Measurements from ENCODE around the gene CECR2. TPM values are rescaled to one million over a fixed set of nuclear protein-coding genes. Genes with fewer than 3 reads are reported as not detected.
A peak's percentile ranks its signal among the peaks of the same experiment; 100 is the strongest.

Gene CECR2
- total RNA-seq, 1 donor from 2014 or later = not detected

GRCh38 chr22:17434856-17435255 lies 65.6 kb downstream of the CECR2 start:
- Histone ChIP-seq H3K36me3 (ENCODE audit: control insufficient read depth, insufficient read depth, low read length) (no peaks in the 10 kb centered on the region), H3K27me3 (ENCODE audit: control insufficient read depth, insufficient read depth, low read length) (no peaks in the 10 kb centered on the region), H3K4me3 (ENCODE audit: low read depth, low read length) (no peak overlapping the region)
- DNase-seq (ENCODE audit: low read depth) (peak; percentile 10), FAIRE-seq (no peak)
- no peak for TF ChIP-seq CTCF (IDR thresholded peaks at IDR 0.05; ENCODE audit: insufficient read depth, low read length, severe bottlenecking)

- FAIRE-seq (no peak), DNase-seq (ENCODE audit: low read depth) (no peak)
- H3K27me3 ChIP-seq (ENCODE audit: control insufficient read depth, insufficient read depth, low read length) = no peaks in the 10 kb centered on the region
- no peak overlapping the region for H3K4me3 ChIP-seq (ENCODE audit: low read depth, low read length)
- H3K36me3 ChIP-seq (ENCODE audit: control insufficient read depth, insufficient read depth, low read length) = no peaks in the 10 kb centered on the region
- TF ChIP-seq CTCF (IDR thresholded peaks at IDR 0.05; ENCODE audit: insufficient read depth, low read length, severe bottlenecking) = no peak
Observed at GRCh38 chr22:17435375-17435774, 66.1 kb downstream of the CECR2 start.

GRCh38 chr22:17436382-17436980 lies 67.2 kb downstream of the CECR2 start:
- TF ChIP-seq CTCF (IDR thresholded peaks at IDR 0.05; ENCODE audit: insufficient read depth, low read length, severe bottlenecking) = no peak
- Histone ChIP-seq H3K36me3 (ENCODE audit: control insufficient read depth, insufficient read depth, low read length) (no peaks in the 10 kb centered on the region), H3K27me3 (ENCODE audit: control insufficient read depth, insufficient read depth, low read length) (no peaks in the 10 kb centered on the region), H3K4me3 (ENCODE audit: low read depth, low read length) (no peak overlapping the region)
- FAIRE-seq (no peak), DNase-seq (ENCODE audit: low read depth) (no peak)

- no peak for FAIRE-seq
- H3K4me3 ChIP-seq (ENCODE audit: low read depth, low read length) = no peak overlapping the region
- no peak for DNase-seq (ENCODE audit: low read depth)
- H3K36me3 ChIP-seq (ENCODE audit: control insufficient read depth, insufficient read depth, low read length) = no peaks in the 10 kb centered on the region
- no peaks in the 10 kb centered on the region for H3K27me3 ChIP-seq (ENCODE audit: control insufficient read depth, insufficient read depth, low read length)
- no peak for TF ChIP-seq CTCF (IDR thresholded peaks at IDR 0.05; ENCODE audit: insufficient read depth, low read length, severe bottlenecking)
Observed at GRCh38 chr22:17436981-17437412, 67.7 kb downstream of the CECR2 start.

GRCh38 chr22:17438026-17438425 lies 68.8 kb downstream of the CECR2 start:
- no peaks in the 10 kb centered on the region for H3K27me3 ChIP-seq (ENCODE audit: control insufficient read depth, insufficient read depth, low read length)
- DNase-seq (ENCODE audit: low read depth) (no peak), FAIRE-seq (no peak)
- no peak for TF ChIP-seq CTCF (IDR thresholded peaks at IDR 0.05; ENCODE audit: insufficient read depth, low read length, severe bottlenecking)
- H3K36me3 ChIP-seq (ENCODE audit: control insufficient read depth, insufficient read depth, low read length) = no peaks in the 10 kb centered on the region
- H3K4me3 ChIP-seq (ENCODE audit: low read depth, low read length) = no peak overlapping the region

GRCh38 chr22:17441326-17441725 lies 72.1 kb downstream of the CECR2 start:
- no peaks in the 10 kb centered on the region for H3K36me3 ChIP-seq (ENCODE audit: control insufficient read depth, insufficient read depth, low read length)
- no peak for FAIRE-seq
- no peak for TF ChIP-seq CTCF (IDR thresholded peaks at IDR 0.05; ENCODE audit: insufficient read depth, low read length, severe bottlenecking)
- no peak for DNase-seq (ENCODE audit: low read depth)
- H3K4me3 ChIP-seq (ENCODE audit: low read depth, low read length) = no peak overlapping the region
- no peaks in the 10 kb centered on the region for H3K27me3 ChIP-seq (ENCODE audit: control insufficient read depth, insufficient read depth, low read length)
